Esophagus muscularis mucosa (tissue), 3 donors: Measurements from ENCODE around the gene RCBTB2.

ENCODE experiments used
- EP300 ChIP-seq: sonication (generic); formaldehyde crosslinking; IDR thresholded peaks from one replicate; pipeline ENCODE4 v1.6.1; 2017; ENCODE audit warnings: antibody characterized with exemption
- TF ChIP-seq, protein P1 (sequence below), 3 experiments: fragments of 200-600 bp in 2 of 3; fragments of 450-650 bp in 1 of 3; sonication (generic) in 2 of 3; IDR thresholded peaks; one replicate each; pipeline ENCODE4 v1.5.1; 2017 to 2019; ENCODE audit warnings: antibody characterized with exemption in 3 of 3, mild to moderate bottlenecking in 2 of 3, moderate library complexity in 1 of 3

DNA sequence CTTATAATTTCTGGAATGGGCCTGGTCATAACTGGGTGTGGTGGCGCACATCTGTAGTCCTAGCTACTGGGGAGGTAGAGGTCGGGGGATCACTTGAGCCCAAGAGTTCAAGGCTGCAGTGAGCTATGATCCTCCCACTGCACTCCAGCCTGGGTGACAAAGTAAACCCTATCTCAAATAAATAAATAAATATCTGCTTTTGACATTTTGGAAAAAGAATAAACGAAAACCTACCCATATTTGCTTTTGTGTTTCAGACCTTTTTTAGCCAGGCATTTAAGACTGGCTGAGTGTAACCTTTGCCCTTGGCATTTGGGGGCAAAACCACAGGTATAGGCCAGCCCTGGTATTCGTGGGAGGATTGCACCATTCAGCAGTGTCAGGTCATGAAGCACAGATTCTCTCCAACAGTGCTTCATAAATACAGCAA lies 14.8 kb upstream of the RCBTB2 start:
- TF ChIP-seq, protein P1, sequence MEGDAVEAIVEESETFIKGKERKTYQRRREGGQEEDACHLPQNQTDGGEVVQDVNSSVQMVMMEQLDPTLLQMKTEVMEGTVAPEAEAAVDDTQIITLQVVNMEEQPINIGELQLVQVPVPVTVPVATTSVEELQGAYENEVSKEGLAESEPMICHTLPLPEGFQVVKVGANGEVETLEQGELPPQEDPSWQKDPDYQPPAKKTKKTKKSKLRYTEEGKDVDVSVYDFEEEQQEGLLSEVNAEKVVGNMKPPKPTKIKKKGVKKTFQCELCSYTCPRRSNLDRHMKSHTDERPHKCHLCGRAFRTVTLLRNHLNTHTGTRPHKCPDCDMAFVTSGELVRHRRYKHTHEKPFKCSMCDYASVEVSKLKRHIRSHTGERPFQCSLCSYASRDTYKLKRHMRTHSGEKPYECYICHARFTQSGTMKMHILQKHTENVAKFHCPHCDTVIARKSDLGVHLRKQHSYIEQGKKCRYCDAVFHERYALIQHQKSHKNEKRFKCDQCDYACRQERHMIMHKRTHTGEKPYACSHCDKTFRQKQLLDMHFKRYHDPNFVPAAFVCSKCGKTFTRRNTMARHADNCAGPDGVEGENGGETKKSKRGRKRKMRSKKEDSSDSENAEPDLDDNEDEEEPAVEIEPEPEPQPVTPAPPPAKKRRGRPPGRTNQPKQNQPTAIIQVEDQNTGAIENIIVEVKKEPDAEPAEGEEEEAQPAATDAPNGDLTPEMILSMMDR (IDR thresholded peaks at IDR 0.05) = no peak
- no peak for TF ChIP-seq EP300
